Smooth muscle cell (in vitro differentiated cells): ENCODE data around the gene UBAC2. TPM values are rescaled to one million over a fixed set of nuclear protein-coding genes. Genes with fewer than 3 reads are reported as not detected.

ENCODE experiments used
- DNase-seq: peaks from one replicate; lab custom pipeline; 2025; ENCODE audit not compliant: unreplicated experiment; lab: John Stamatoyannopoulos, UW
- H2AFZ ChIP-seq: fragments of 200-600 bp; sonication (generic); 2 replicates; pipeline ENCODE4 v1.6.0; 2016; ENCODE audit warnings: antibody characterized with exemption, low read depth, mild to moderate bottlenecking
- H3F3A ChIP-seq: fragments of 200-600 bp; sonication (generic); 2 replicates; pipeline ENCODE4 v1.6.0; 2017; ENCODE audit warnings: antibody characterized with exemption, low read depth
- H3K27ac ChIP-seq: fragments of 200-600 bp; sonication (generic); 2 replicates; pipeline ENCODE4 v1.5.1; 2016; ENCODE audit warnings: low read depth, mild to moderate bottlenecking
- H3K27me3 ChIP-seq: fragments of 200-600 bp; sonication (generic); 2 replicates; pipeline ENCODE4 v1.6.1; 2016; ENCODE audit warnings: low read depth, mild to moderate bottlenecking
- H3K36me3 ChIP-seq: fragments of 200-600 bp; sonication (generic); 2 replicates; pipeline ENCODE4 v1.5.1; 2016; ENCODE audit warnings: low read depth
- H3K4me1 ChIP-seq: fragments of 200-600 bp; sonication (generic); 2 replicates; pipeline ENCODE4 v1.5.1; 2016; ENCODE audit warnings: low read depth
- H3K4me2 ChIP-seq: fragments of 200-600 bp; sonication (generic); 2 replicates; pipeline ENCODE4 v1.6.0; 2016; ENCODE audit warnings: mild to moderate bottlenecking
- H3K4me3 ChIP-seq: fragments of 200-600 bp; sonication (generic); 2 replicates; pipeline ENCODE4 v1.5.1; 2016; ENCODE audit warnings: mild to moderate bottlenecking
- H3K79me2 ChIP-seq: fragments of 200-600 bp; sonication (generic); 2 replicates; pipeline ENCODE4 v1.6.0; 2016; ENCODE audit warnings: low read depth, mild to moderate bottlenecking
- H3K9ac ChIP-seq: fragments of 200-600 bp; sonication (generic); 2 replicates; pipeline ENCODE4 v1.6.0; 2016; ENCODE audit warnings: low read depth
- H3K9me3 ChIP-seq: fragments of 200-600 bp; sonication (generic); replicated peaks from 2 replicates; pipeline ENCODE4 v1.5.1; 2016; ENCODE audit warnings: low read depth
- H4K20me1 ChIP-seq: fragments of 200-600 bp; sonication (generic); 2 replicates; pipeline ENCODE4 v1.6.0; 2016; ENCODE audit warnings: low read depth
- CTCF ChIP-seq: fragments of 200-600 bp; sonication (generic); IDR thresholded peaks from 2 replicates; pipeline ENCODE4 v1.5.1; 2017; ENCODE audit warnings: borderline replicate concordance, mild to moderate bottlenecking, antibody characterized with exemption; ENCODE audit not compliant: insufficient read depth, poor library complexity, severe bottlenecking
- WGBS: methylation state at CpG from one replicate; pipeline ENCODE4 v1.1.7; 2016; ENCODE audit warnings: low lambda C conversion rate; 5-methylcytosine and 5-hydroxymethylcytosine counted together
- polyA plus RNA-seq: library from polyadenylated mRNA; unstranded; fragments of >200 nt; fragmentation: Nextera tagmentation; extraction: Ambion mirVana; gene quantifications from 2 replicates; pipeline ENCODE4 v1.2.1, GENCODE V29; 2016
- total RNA-seq: library from RNA; depleted of rRNA; stranded (reverse); fragments of >200 nt; gene quantifications from 2 replicates; pipeline ENCODE4 v1.2.3, GENCODE V29; 2014

The UBAC2 gene
- total and polyA plus RNA-seq, 2 experiments from 2014 or later = 58.4 to 74.0 TPM

GRCh38 chr13:99179460-99179859 is 21.2 kb upstream of the UBAC2 start:
- H3K79me2 ChIP-seq = no peaks in the 10 kb centered on the region
- 82% methylated on average over 3 of the region's 3 CpGs for WGBS
- H3K4me1 ChIP-seq = no peaks in the 10 kb centered on the region
- no peaks in the 10 kb centered on the region for H3K9me3 ChIP-seq
- H3K36me3 ChIP-seq = no peaks in the 10 kb centered on the region
- peaks cover 3% of the 10 kb centered on the region for H3K27me3 ChIP-seq
- no peak overlapping the region for H3K27ac ChIP-seq
- no peaks in the 10 kb centered on the region for H4K20me1 ChIP-seq
- H2AFZ ChIP-seq = no peak overlapping the region
- DNase-seq = no peak
- no peak overlapping the region for H3K4me2 ChIP-seq
- no peak overlapping the region for H3K4me3 ChIP-seq
- no peak overlapping the region for H3K9ac ChIP-seq
- no peaks in the 10 kb centered on the region for H3F3A ChIP-seq
- TF ChIP-seq CTCF = no peak

GRCh38 chr13:99182439-99182838 is 18.2 kb upstream of the UBAC2 start:
- Histone ChIP-seq H3K4me3 (no peak overlapping the region), H3K4me1 (no peaks in the 10 kb centered on the region), H3F3A (no peaks in the 10 kb centered on the region), H3K4me2 (no peak overlapping the region), H3K27me3 (peaks cover 3% of the 10 kb centered on the region), H4K20me1 (no peaks in the 10 kb centered on the region), H3K79me2 (no peaks in the 10 kb centered on the region), H3K36me3 (no peaks in the 10 kb centered on the region), H3K9ac (no peak overlapping the region), H3K27ac (no peak overlapping the region), H2AFZ (no peak overlapping the region), H3K9me3 (no peaks in the 10 kb centered on the region)
- 100% methylated on average over 1 of the region's 1 CpG for WGBS
- no peak for DNase-seq
- TF ChIP-seq CTCF = no peak

- Histone ChIP-seq H3K4me2 (no peak overlapping the region), H3K9ac (no peak overlapping the region), H3K27ac (no peak overlapping the region), H3K9me3 (no peaks in the 10 kb centered on the region), H3K4me1 (no peaks in the 10 kb centered on the region), H2AFZ (no peak overlapping the region), H3F3A (no peaks in the 10 kb centered on the region), H3K36me3 (no peaks in the 10 kb centered on the region), H3K27me3 (no peaks in the 10 kb centered on the region), H3K79me2 (no peaks in the 10 kb centered on the region), H3K4me3 (no peak overlapping the region), H4K20me1 (no peaks in the 10 kb centered on the region)
- 57% methylated on average over 8 of the region's 8 CpGs for WGBS
- no peak for DNase-seq
- TF ChIP-seq CTCF = no peak
Measured at GRCh38 chr13:99185606-99186005, 15.0 kb upstream of the UBAC2 start.

- H3K4me1 ChIP-seq = no peaks in the 10 kb centered on the region
- no peaks in the 10 kb centered on the region for H3K27me3 ChIP-seq
- WGBS = 96% methylated on average over 12 of the region's 12 CpGs
- H3F3A ChIP-seq = no peaks in the 10 kb centered on the region
- H3K79me2 ChIP-seq = no peaks in the 10 kb centered on the region
- no peak overlapping the region for H3K9ac ChIP-seq
- no peaks in the 10 kb centered on the region for H3K36me3 ChIP-seq
- no peak overlapping the region for H3K27ac ChIP-seq
- H2AFZ ChIP-seq = no peak overlapping the region
- no peak overlapping the region for H3K4me2 ChIP-seq
- DNase-seq = no peak
- no peaks in the 10 kb centered on the region for H4K20me1 ChIP-seq
- no peaks in the 10 kb centered on the region for H3K9me3 ChIP-seq
- no peak overlapping the region for H3K4me3 ChIP-seq
- TF ChIP-seq CTCF = no peak
Measured at GRCh38 chr13:99190147-99190985, 10.3 kb upstream of the UBAC2 start.
